CD14-positive monocyte (primary cell): ENCODE results near the gene CREG2. TPM values are rescaled to one million over a fixed set of nuclear protein-coding genes. Genes with fewer than 3 reads are reported as not detected.
A peak's percentile ranks its signal among the peaks of the same experiment; 100 is the strongest.

Source experiments
- DNase-seq, 3 donors: peaks; one replicate each; pipeline ENCODE4 v3.0.0-alpha.2; 2011 to 2022
- H2AFZ ChIP-seq: 2 replicates; pipeline ENCODE4 v1.6.0; 2012; ENCODE audit warnings: mild to moderate bottlenecking, low read depth, low read length, inconsistent platforms; ENCODE audit not compliant: insufficient read depth, poor library complexity, severe bottlenecking
- H3K27ac ChIP-seq, 2 donors: 1 replicate in 1 of 2; 2 replicates in 1 of 2; pipeline ENCODE4 v1.5.1; 2012 to 2013; ENCODE audit warnings: low read length in 2 of 2, control low read depth in 1 of 2, inconsistent platforms in 1 of 2, low read depth in 1 of 2, mild to moderate bottlenecking in 1 of 2
- H3K27me3 ChIP-seq, 2 donors: one replicate each; pipeline versions ENCODE4 v1.6.0 to v1.6.1; 2011 to 2013; ENCODE audit warnings: low read length in 2 of 2; ENCODE audit not compliant: control insufficient read depth in 2 of 2, insufficient read depth in 2 of 2
- H3K36me3 ChIP-seq, 2 donors: replicated peaks in 1 of 2; 1 replicate in 1 of 2; 2 replicates in 1 of 2; pipeline versions ENCODE4 v1.5.1 to v1.6.1; 2012 to 2013; ENCODE audit warnings: low read length in 2 of 2, control low read depth in 1 of 2, inconsistent platforms in 1 of 2, mild to moderate bottlenecking in 1 of 2; ENCODE audit not compliant: insufficient read depth in 2 of 2, control insufficient read depth in 1 of 2
- H3K4me1 ChIP-seq, 2 donors: 1 replicate in 1 of 2; 2 replicates in 1 of 2; pipeline versions ENCODE4 v1.5.1 to v1.6.1; 2012 to 2013; ENCODE audit warnings: low read length in 2 of 2, control low read depth in 1 of 2, inconsistent platforms in 1 of 2, mild to moderate bottlenecking in 1 of 2, moderate library complexity in 1 of 2; ENCODE audit not compliant: insufficient read depth in 2 of 2, control insufficient read depth in 1 of 2
- H3K4me2 ChIP-seq: replicated peaks from 2 replicates; pipeline ENCODE3; 2012; ENCODE audit warnings: low read length, moderate library complexity, mild to moderate bottlenecking; ENCODE audit not compliant: poor library complexity, severe bottlenecking; ENCODE audit errors: extremely low read depth
- H3K4me3 ChIP-seq, 3 experiments: fragments of 200-600 bp in 1 of 3; sonication (generic) in 1 of 3; replicated peaks in 1 of 3; 1 replicate in 2 of 3; 2 replicates in 1 of 3; pipeline ENCODE4 v1.5.1; 2011 to 2013; ENCODE audit warnings: low read length in 3 of 3, mild to moderate bottlenecking in 3 of 3, control low read depth in 2 of 3, low read depth in 2 of 3, inconsistent platforms in 1 of 3, moderate library complexity in 1 of 3
- H3K79me2 ChIP-seq: 2 replicates; pipeline ENCODE4 v1.6.0; 2012; ENCODE audit warnings: mild to moderate bottlenecking, control low read depth, inconsistent platforms, low read length, moderate library complexity; ENCODE audit not compliant: insufficient read depth
- H3K9ac ChIP-seq: 2 replicates; pipeline ENCODE4 v1.6.0; 2017; ENCODE audit warnings: low read length, mild to moderate bottlenecking; ENCODE audit not compliant: insufficient read depth, poor library complexity, severe bottlenecking
- H3K9me3 ChIP-seq, 2 donors: replicated peaks in 1 of 2; 1 replicate in 1 of 2; 2 replicates in 1 of 2; pipeline versions ENCODE4 v1.5.1 to v1.6.1; 2012 to 2013; ENCODE audit warnings: low read length in 2 of 2, control low read depth in 1 of 2; ENCODE audit not compliant: control insufficient read depth in 1 of 2, insufficient read depth in 1 of 2
- H4K20me1 ChIP-seq: 2 replicates; pipeline ENCODE4 v1.6.0; 2012; ENCODE audit warnings: mild to moderate bottlenecking, low read length, control low read depth, moderate library complexity; ENCODE audit not compliant: insufficient read depth
- H3K27ac Mint-ChIP-seq, 7 donors: one replicate each; pipeline ENCODE4 v1.8.0; 2020; ENCODE audit warnings: mild to moderate bottlenecking in 7 of 7, mixed read lengths in 7 of 7, moderate library complexity in 6 of 7, inconsistent platforms in 2 of 7
- H3K27me3 Mint-ChIP-seq, 3 donors: one replicate each; pipeline ENCODE4 v1.8.0; 2021 to 2022; ENCODE audit warnings: low read depth in 3 of 3, mild to moderate bottlenecking in 3 of 3, mixed read lengths in 3 of 3, moderate library complexity in 3 of 3, inconsistent platforms in 1 of 3
- H3K36me3 Mint-ChIP-seq, 2 donors: one replicate each; pipeline ENCODE4 v1.8.0; 2020; ENCODE audit warnings: mixed read lengths in 2 of 2, inconsistent platforms in 1 of 2, mild to moderate bottlenecking in 1 of 2
- H3K4me1 Mint-ChIP-seq: one replicate; pipeline ENCODE4 v1.8.0; 2020; ENCODE audit warnings: mild to moderate bottlenecking, mixed read lengths
- H3K4me3 Mint-ChIP-seq, 2 donors: one replicate each; pipeline ENCODE4 v1.8.0; 2020; ENCODE audit warnings: mild to moderate bottlenecking in 2 of 2, mixed read lengths in 2 of 2, moderate library complexity in 1 of 2
- H3K9me3 Mint-ChIP-seq, 7 donors: one replicate each; pipeline ENCODE4 v1.8.0; 2020 to 2022; ENCODE audit warnings: mixed read lengths in 7 of 7, mild to moderate bottlenecking in 6 of 7, moderate library complexity in 6 of 7, inconsistent platforms in 2 of 7
- CTCF ChIP-seq: fragments of 200-600 bp; IDR thresholded peaks from one replicate; pipeline ENCODE4 v1.8.0; 2022; ENCODE audit warnings: antibody characterized with exemption, mild to moderate bottlenecking
- WGBS: methylation state at CpG from one replicate; pipeline ENCODE4 v1.1.5; 2013; ENCODE audit warnings: missing lambda C conversion rate; ENCODE audit not compliant: insufficient coverage; 5-methylcytosine and 5-hydroxymethylcytosine counted together
- intact Hi-C, 2 donors: fragments of 100-400 bp; cut with micrococcal nuclease; formaldehyde crosslinking; loops; one replicate each; pipeline versions ENCODE4 v1.15.0 to v1.15.1; 2023
- polyA plus RNA-seq, 3 donors: library from polyadenylated mRNA; depleted of rRNA in 1 of 3; unstranded in 2 of 3; stranded (reverse) in 1 of 3; fragments of 300-500 nt in 2 of 3; fragments of >200 nt in 1 of 3; fragmentation: Illumina TruSeq in 2 of 3; gene quantifications; 1 replicate in 2 of 3; 2 replicates in 1 of 3; pipeline ENCODE4 v1.2.3, GENCODE V29; 2012 to 2021

CREG2 gene
- polyA plus RNA-seq, 3 donors = not detected

- peaks cover 24 to 60% of the 10 kb centered on the region in 2 donors for H3K36me3 ChIP-seq
- 90% methylated on average over 3 of the region's 4 CpGs for WGBS
- TF ChIP-seq CTCF = no peak
Observed at GRCh38 chr2:101305035-101305434, 82.3 kb downstream of the CREG2 start.

GRCh38 chr2:101303688-101304087 lies 83.6 kb downstream of the CREG2 start:
- Histone ChIP-seq H3K4me3 (peak overlapping the region in 1 of 3 experiments; percentile 98), H2AFZ (no peak overlapping the region), H3K27me3 (no peaks in the 10 kb centered on the region), H4K20me1 (peaks cover 93% of the 10 kb centered on the region), H3K9ac (no peak overlapping the region), H3K4me1 (peaks cover 61 to 76% of the 10 kb centered on the region in 2 donors), H3K79me2 (peaks cover 97% of the 10 kb centered on the region), H3K36me3 (peaks cover 34 to 73% of the 10 kb centered on the region in 2 donors), H3K9me3 (no peaks in the 10 kb centered on the region), H3K27ac (peak overlapping the region in 1 of 2 donors; percentile 28), H3K4me2 (peak overlapping the region; percentile 54)
- H3K36me3 Mint-ChIP-seq = peaks cover 56 to 77% of the 10 kb centered on the region in 2 donors
- intact Hi-C loops = no loop called here
- H3K4me1 Mint-ChIP-seq = peaks cover 73% of the 10 kb centered on the region
- H3K4me3 Mint-ChIP-seq = peak overlapping the region in 1 of 2 donors; percentile 60
- TF ChIP-seq CTCF = no peak
- no peak for DNase-seq
- peak overlapping the region in 2 of 7 donors; percentile 11 to 42 for H3K27ac Mint-ChIP-seq
- H3K9me3 Mint-ChIP-seq = no peaks in the 10 kb centered on the region
- no CpG with 5 or more reads among the region's 1 CpG for WGBS
- peaks cover 0 to 2% (median 0%) of the 10 kb centered on the region in 3 donors for H3K27me3 Mint-ChIP-seq

More at GRCh38 chr2:101305035-101305434, 82.3 kb downstream of the CREG2 start:
- Histone ChIP-seq H3K9me3 (no peaks in the 10 kb centered on the region), H3K4me2 (peak overlapping the region; percentile 95), H4K20me1 (peaks cover 79% of the 10 kb centered on the region), H3K4me1 (peaks cover 69 to 77% of the 10 kb centered on the region in 2 donors), H3K4me3 (peak overlapping the region; percentile 91 to 98 (median 98)), H2AFZ (no peak overlapping the region), H3K79me2 (peaks cover 84% of the 10 kb centered on the region), H3K9ac (no peak overlapping the region), H3K27me3 (no peaks in the 10 kb centered on the region), H3K27ac (peak overlapping the region in 1 of 2 donors; percentile 6)
- peak overlapping the region in 2 of 7 donors; percentile 7 to 77 for H3K27ac Mint-ChIP-seq
- H3K4me3 Mint-ChIP-seq = peak overlapping the region; percentile 94 to 98
- intact Hi-C loops = loop anchor here (5.0 kb wide), 1 partner anchor 53 kb away; the partner anchor contains the start of gene CNOT11 (in 2 of the 2)
- peaks cover 75% of the 10 kb centered on the region for H3K4me1 Mint-ChIP-seq
- DNase-seq = no peak
- H3K36me3 Mint-ChIP-seq = peaks cover 45 to 64% of the 10 kb centered on the region in 2 donors
- H3K9me3 Mint-ChIP-seq = no peaks in the 10 kb centered on the region
- peaks cover 0 to 5% (median 0%) of the 10 kb centered on the region in 3 donors for H3K27me3 Mint-ChIP-seq
